HG03342 (cell line): ENCODE results near the gene SAYSD1.
A peak's percentile ranks its signal among the peaks of the same experiment; 100 is the strongest.

Experiments
- ATAC-seq: cut with Tn5 transposase; IDR thresholded peaks from one replicate; pipeline ENCODE4 v1.9.1; 2021; ENCODE audit warnings: mild to moderate bottlenecking, moderate library complexity; ENCODE audit not compliant: unreplicated experiment

The SAYSD1 gene

DNA sequence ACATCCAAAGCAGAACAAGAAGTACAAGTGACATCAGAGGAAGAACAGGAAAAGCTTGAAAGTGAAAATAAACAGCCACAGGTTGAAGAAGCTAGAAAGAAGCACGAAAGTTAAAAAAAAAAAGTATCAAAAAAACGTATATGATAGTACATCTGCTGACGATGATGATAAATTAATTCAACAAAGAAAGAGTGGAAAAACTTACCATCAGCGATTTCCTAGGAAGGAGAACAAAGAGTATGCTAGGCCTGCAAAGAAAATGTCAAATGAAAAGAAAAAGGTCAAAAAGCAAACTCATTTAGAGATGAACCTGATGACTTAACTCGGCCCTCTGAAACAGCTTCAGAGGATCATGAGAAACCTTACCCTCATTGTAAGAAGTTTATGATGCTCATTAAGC is 3.7 kb downstream of the SAYSD1 start:
- ATAC-seq = no peak

DNA sequence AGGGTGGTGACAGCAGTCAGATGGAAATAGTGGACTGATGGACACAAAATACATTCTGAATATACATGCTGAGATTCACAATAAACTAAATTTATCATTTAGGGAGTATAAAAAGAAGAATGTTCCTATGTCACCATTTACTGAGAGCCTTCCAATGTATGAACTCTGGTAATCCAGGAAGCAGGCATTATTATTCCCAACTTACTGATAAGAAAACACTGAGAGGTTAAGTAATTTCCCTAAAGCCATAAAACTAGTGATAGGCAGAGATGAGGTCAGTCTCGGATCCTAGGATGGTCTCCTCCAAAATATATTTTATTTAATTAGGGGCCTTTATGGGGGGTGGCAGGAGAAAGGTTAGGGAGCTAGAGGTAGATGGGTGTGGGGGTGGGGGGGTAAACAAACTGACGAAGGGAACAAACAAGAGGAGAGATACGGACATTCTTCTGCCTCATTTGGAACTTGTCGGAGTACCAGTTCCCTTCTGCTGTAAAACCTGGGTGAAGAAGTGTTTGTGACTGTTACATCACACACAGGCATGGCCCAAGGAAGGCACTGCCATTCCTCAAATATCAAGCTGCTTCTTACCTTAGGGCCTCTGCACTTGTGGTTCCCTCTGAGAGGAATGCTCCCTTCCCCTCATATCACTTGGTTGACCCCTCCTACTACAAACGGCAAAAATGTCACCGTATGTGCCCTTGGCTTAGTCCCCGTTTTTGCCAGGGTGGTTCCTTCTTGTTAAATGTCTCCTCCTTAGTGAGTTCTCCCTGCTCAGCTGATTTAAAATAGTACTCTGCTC is 6.7 kb downstream of the SAYSD1 start:
- no peak for ATAC-seq

DNA sequence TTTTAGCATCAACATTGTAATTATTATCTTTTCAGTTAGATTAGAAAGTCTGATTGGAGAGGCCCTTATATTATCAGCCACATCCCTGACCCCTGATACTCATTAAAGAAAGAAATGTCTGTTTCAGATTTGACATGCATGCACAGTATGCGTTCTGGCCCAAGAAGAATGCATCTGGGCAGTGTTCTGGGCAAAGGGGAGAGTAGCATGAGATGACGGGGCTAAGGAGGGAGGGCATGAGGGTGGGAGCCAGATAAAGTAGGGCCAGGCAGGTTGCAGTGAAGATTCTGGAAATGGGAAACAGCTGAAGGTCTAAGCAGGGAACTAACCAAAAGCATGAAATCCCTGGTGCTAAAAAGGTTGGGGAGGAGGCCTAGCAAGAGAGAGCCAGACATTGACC is 7.3 kb downstream of the SAYSD1 start:
- no peak for ATAC-seq

DNA sequence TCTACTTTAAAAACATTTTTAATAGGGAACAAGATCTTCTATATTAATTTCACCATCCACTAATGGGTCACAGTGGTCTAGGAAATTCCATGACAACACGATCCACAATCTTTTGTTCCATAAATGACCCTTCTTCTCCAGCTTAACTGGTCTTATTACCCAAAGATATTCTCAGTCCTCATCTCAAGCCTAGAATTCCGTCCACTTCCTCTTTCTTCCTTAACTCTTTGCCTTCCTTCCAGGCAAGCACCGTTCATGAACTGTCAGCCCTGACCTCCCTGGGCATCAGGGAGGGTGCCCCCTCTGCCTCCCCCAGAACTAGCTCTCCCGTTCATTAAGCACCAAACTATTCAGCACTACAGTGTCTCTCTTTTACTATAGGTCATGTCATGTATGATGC is 8.0 kb downstream of the SAYSD1 start:
- no peak for ATAC-seq

DNA sequence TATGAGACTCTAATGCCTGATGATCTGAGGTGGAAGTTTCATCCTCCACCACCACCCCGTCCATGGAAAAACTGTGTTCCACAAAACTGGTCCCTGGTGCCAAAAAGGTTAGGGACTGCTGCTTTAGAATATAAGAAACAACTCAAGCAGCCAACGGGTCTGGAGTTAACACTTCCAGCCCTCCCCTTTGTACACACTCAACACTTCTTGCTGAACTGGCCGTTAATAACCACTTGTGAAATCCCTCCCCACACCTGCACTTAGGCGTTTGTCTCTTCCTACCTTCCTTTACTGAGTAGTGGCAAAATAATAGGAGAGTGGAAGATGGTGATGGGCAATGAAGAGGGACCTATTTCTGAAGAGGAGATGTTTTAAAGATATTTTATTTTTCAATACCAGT is 10.5 kb downstream of the SAYSD1 start:
- ATAC-seq = no peak

DNA sequence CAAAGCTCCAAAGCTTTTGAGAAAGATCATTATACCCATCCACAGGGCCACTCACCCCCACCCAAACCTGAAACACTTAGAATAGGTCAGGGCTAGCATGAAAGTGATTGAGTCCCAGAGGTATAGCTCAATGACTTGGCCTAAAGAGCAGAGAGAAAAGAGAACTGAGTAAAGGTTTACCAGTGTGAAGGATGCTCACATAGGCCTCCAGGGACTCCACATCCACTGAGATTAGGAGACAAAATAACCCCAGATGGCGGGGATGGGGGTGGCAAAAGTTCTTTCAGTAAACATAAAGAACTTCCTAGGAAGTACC is 12.2 kb downstream of the SAYSD1 start:
- peak; percentile 74 for ATAC-seq

DNA sequence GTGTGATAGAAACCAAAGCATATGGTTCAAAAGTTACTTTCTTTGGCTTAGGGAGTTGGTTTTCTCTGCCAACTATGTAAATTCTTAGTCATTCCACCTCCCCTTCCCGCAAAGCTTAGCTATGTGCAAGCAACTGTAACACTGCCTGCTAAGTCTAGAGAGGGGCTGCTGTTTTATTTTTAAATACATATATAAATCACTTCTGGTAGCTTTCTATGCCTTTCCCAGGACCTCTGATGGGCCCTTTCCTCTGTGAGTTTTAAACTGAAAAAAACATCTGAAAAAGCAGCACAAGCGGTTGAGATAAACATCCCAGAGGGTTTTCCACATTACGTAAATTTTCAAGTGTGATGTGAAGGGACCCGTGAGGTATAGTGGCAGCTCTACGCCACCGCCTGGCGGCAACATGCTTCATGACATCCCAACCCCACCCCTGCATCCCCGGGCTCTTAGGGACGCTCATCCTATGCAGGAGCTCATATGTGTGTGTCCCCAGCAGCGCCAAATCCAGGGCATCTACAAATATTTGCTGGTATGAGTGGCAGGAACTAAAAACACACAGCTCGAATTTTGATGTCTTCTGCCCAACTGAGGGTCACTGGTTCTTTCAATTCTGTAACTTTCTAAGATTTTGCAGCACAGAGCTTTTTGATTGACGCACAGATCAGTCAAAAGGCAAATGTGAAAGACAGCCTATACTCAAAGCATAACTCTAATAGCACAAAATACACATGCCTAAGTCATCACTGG is 12.7 kb downstream of the SAYSD1 start:
- ATAC-seq = peak; percentile 78

DNA sequence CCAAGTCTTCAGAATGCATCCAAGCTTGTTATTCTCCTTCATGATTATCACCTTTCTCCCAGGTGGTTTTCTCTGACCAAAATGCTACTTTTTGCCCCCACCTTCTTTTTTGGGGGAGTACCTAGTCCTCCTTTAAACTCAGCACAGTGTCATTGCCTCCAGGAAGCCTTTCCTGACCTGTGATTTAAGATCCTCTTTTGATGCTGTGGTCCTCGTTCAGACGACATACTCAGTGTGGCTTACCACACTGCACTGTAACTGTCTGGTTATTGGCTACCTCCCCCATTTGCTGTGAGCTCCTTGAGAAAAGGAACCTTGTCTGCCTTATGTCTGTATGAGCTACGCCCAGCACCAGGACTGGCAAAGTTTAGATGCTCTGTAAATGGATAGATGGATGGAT is 14.6 kb downstream of the SAYSD1 start:
- ATAC-seq = no peak

DNA sequence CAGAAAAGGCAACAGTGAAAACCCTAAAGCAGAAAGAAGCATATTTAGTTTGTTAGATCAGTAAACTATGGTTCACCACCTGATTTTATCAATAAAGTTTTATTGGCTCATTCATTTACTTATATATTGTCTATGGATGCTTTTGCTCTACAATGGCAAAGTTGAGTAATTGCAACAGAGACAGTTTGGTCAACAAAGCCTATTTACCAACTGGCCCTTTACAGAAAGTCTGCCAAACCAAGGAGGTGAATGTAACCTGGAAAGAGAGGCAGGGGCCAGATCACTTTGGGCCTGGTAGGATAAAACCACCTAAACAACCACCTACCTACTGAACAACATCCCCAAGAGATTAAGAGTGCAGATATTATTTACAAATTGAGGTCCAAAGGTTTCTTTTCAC is 19.4 kb downstream of the SAYSD1 start:
- ATAC-seq = no peak

DNA sequence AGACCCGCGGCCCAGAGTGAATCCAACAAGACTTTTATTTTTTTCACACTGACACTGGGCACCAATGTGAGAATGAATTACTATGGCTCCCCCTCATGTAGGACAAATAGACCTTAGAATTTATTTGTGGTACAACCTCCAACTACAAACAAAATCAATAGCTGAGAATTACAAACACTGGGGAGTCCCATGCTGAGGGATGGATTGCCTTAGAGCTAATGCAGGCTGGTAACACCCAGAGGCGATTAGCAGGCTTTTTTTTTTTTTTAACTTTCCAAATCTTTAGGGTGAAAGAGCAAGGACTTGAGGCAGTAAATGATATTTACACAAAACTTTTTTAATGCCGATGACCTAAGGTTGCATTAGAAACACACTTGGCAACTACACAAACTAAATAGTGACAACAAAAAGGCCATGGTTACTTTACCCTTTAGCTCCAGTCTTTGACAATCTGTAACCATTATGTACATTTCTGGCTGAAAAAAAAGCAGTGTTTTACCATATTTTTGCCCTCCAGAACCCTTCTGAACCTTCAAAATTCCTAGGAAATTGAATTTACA is 21.8 kb downstream of the SAYSD1 start:
- no peak for ATAC-seq

DNA sequence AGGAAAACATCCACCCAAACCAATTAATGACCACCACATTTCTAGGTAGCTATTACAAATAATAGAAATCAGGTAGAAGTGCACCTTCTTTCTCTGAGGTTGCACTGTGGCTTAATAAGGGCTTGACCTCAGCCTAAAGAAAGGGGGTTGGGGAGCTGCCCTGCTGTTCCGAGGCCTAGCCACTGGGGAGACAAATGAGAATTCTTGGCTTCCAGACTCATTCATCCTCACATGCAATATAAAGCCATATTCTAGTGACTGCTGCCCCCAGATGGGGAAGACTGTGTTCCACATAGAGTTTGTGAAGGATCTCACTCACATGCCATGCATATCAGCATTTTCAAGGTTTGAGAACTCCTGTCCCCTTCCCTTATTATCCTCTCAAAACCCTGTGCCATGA is 22.9 kb downstream of the SAYSD1 start:
- no peak for ATAC-seq

DNA sequence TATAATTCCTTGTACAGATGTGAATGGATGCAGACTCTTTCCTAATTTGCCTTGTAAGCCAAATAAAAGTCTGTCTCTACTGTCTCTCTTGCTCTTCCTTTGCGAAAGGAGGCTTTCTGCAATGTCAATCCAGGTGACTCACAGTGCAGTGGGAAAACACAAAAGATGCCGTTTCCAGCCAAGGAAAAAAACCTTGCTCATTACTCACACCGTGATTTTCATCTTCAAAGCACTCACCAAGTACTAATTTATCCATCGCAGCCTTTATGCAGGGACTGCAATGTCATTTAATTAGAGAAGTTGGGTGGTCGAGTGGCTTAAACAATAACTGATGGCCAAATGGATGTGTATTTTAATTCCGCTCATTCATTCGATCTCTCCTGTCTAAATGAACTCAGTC is 23.8 kb downstream of the SAYSD1 start:
- ATAC-seq = no peak

DNA sequence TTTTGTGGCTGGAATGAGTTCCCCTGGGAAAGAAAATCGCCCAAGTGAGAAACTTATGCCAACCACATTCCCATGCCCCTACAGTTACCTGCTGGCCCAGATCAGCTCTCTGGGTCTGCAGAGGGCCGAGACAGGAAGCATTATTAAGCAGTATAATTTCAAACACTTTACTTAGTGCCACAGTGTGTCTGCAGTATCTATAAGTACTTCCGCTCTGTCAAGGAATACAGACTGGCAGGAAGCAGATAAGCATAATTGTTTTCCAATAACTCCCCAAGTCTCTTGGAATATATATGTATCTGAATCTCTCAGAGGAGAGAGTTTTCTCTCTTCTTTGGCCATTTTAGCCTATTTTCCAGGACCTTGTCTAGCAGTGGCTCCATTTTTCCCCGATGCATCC is 24.9 kb downstream of the SAYSD1 start:
- ATAC-seq = no peak

DNA sequence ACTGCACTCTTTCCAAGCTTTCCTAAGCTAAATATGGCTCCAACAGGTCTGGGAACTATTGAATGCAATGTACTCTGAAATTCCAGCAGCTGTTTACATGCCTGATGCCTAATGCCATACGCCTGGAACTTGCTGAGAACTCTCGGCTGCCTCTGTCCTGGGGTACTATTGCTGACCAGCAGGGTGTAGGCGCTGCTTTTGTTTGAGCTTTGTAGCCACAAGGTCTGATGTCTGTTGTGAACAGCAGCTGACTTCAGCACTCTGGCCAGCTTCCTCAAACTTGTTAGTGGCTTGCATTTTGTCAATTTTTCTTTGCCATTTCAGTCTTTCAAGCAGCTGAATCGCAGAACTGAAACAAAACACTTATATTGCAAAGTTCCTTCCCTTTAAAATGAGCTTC is 26.7 kb downstream of the SAYSD1 start:
- no peak for ATAC-seq

DNA sequence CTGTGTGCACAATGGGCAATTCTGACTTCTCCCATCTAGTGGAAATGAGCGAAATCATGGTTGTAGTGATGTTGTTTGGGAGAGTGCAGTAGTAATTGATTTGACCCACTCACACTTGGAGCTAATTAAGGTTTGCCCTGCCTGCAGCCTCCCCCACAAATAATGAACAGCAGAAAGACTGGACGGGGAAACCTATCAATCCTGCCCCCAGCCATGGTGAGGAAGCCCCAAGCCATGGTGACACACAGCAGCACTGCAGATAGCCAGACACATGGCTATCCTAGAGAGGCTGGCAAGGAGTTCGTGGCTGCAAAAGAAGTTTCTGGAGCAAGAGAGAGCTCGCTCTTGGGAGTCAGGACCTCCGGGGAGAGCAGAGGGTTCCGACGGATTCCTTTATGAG is 27.8 kb downstream of the SAYSD1 start:
- ATAC-seq = no peak

DNA sequence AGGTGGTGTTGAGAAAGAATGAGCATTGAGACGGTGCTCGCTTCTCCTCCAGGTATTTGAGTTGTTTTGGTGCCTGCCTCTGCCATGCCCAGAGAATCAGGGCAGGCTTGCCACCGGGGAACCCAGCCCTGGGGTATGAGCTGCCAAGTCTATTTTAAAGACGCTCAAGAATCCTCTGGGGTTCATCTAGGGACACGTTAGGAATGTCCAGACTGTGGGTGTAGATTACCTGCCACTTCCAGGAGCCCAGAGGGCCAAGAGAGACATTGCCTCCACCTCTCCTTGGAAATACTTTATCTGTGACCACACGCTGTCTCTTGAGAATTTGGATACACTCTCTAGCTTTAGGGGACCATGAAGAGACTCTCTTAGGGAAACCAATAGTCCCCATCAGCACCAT is 28.3 kb downstream of the SAYSD1 start:
- no peak for ATAC-seq

DNA sequence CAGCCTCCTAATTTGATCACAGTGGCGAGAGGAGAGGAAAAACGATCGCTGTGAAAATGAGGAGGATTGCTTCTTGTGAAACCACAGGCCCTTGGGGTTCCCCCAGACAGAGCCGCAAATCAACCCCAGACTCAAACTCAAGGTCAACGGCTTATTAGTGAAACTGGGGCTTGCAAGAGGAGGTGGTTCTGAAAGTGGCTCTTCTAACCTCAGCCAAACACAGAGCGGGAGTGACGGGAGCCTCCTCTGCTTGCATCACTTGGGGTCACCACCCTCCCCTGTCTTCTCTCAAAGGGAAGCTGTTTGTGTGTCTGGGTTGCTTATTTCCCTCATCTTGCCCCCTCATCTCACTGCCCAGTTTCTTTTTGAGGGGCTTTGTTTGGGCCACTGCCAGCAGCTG is 28.7 kb downstream of the SAYSD1 start:
- ATAC-seq = peak; percentile 77

DNA sequence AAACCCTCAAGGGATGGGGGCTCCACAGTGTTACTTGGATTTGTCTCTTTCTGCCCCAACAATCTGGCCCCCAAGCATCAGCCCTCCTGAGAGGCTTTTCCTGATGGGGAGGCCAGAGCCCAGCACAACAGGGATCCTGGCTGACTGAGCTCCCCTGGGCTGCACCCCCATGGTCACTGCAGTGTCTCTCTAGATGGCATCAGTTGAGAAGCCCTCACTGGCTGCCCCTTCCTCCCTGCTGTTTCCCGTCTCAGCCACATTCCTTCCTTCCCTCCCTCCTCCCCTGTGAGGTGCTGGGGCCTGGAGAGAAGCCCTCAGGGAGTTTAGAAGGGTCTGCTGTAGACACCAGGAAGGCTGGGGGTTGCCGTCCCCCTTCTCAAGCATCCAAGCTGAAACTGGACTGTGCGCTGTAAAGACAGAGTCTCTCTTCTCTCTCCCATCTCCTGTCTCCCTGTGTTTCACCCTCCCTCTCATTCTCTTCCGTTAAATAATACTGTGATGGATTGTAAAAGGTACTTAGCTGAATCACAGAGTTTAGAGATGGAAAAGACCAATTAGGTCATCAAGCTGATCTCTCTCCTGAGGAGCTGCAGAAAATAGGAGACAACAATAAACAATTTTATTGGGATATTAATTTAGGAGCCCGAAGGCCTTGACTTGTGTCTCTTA is 29.7 kb downstream of the SAYSD1 start:
- ATAC-seq = no peak

DNA sequence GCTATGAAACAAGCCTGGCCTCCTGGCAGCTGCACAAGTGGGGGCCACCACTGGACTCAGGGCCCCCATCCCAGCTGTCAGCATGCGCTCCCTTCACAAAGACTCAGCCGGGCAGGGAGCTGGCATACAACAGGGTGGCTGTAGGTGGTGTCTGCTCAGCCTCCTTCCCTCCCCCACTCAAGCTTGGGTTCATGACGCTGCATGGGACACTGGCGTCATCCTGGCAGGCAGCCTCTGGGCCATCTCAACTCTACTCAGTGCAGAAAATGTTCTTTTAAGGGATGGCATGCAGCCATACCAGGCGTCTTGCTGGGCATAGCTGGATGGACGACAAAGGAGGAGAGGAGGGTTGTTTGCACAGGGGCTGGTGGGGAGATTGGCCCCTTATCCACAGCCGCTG is 30.5 kb downstream of the SAYSD1 start:
- no peak for ATAC-seq

DNA sequence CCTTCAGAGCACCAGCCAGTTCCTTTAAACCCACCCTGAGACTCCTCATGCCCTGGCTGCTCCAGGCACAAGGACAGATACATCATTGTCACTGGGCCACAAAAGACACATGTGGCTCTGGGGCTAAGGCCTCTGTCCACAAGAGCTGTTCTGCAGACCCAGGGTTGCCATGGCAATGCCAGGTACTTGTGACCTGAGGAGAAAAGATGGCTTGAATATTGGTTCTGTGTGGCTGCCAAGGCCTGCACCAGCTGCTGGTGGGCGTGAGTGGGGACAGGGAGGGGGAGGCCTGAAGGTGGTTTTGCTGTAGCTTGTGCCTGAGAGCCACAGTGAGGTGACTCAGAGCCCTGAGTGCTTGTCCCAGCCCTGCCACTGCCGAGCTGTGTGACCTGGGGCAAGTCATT is 31.8 kb downstream of the SAYSD1 start:
- no peak for ATAC-seq

DNA sequence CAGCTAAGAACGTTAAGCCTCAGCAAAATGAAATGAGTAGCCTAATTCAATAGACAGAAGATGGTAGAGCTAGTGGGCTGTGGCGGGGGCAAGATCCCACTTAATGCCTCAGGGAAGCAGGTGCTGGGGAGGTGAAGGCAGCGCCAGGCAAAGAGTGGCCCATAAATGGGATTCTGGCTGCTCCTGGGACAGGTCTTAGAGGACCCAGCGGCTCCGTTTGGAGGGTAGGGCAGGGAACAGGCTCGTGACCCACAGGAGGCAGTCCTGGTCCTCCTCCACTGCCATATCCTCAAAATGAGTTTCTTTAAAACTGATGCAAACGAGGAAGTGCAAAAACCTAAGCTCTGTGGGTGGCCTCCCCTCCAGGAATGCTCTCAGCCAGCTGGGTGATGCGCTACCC is 32.7 kb downstream of the SAYSD1 start:
- ATAC-seq = no peak
